ENCODE measurements around the gene MCAM.

The MCAM gene

DNA sequence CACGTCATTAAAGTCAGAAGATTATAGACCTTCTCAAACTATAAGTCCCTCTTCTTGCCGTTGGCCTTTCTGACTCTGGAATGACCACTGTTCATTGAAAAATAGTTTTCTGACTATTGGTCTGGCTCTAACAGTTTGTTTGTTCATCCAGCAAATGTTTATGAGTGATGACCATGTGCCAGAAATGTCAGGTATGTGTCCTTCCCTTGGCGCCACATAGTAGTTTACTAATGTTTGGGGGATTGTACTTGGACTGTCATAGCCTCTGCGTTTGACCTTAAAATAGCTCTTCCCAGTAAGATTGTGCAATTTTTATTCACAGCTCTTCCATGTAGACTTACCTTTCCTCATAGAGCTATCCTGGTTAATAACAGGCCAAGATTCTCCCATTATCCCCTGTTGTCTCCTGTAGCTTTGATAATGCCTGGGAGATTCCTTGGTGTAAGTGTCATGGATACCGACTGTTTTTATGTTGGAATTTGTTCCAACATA, 13.7 kb downstream of the MCAM start:
- Histone ChIP-seq H3K36me3 (replicated peaks; ENCODE audit: insufficient read depth, low read length) (no peaks in the 10 kb centered on the region), H3K27ac (ENCODE audit: low read length) (no peak overlapping the region), H3K4me2 (ENCODE audit: low read depth, low read length) (no peak overlapping the region), H3K4me1 (ENCODE audit: low read length) (no peaks in the 10 kb centered on the region), H4K20me1 (ENCODE audit: insufficient read depth, low read length) (no peaks in the 10 kb centered on the region), H3K9me2 (replicated peaks; ENCODE audit: insufficient read depth, low read length) (no peaks in the 10 kb centered on the region), H3K9ac (ENCODE audit: low read length) (no peak overlapping the region), H3K9me3 (replicated peaks; ENCODE audit: insufficient read depth, low read length) (no peaks in the 10 kb centered on the region), H3K27me3 (replicated peaks; ENCODE audit: insufficient read depth, low read length) (no peaks in the 10 kb centered on the region), H3K4me3 (ENCODE audit: low read length) (no peak overlapping the region), H3K79me2 (ENCODE audit: low read length) (no peaks in the 10 kb centered on the region), H3F3A (ENCODE audit: insufficient read depth, low read length) (no peaks in the 10 kb centered on the region; the same call in 1 of the 2 replicates), H2AFZ (ENCODE audit: low read length) (no peak overlapping the region)
- DNase-seq, result no peak
- TF ChIP-seq EZH2 (optimal IDR thresholded peaks at IDR 0.05; ENCODE audit: low read depth, low read length), result no peak
- TF ChIP-seq, protein P1, sequence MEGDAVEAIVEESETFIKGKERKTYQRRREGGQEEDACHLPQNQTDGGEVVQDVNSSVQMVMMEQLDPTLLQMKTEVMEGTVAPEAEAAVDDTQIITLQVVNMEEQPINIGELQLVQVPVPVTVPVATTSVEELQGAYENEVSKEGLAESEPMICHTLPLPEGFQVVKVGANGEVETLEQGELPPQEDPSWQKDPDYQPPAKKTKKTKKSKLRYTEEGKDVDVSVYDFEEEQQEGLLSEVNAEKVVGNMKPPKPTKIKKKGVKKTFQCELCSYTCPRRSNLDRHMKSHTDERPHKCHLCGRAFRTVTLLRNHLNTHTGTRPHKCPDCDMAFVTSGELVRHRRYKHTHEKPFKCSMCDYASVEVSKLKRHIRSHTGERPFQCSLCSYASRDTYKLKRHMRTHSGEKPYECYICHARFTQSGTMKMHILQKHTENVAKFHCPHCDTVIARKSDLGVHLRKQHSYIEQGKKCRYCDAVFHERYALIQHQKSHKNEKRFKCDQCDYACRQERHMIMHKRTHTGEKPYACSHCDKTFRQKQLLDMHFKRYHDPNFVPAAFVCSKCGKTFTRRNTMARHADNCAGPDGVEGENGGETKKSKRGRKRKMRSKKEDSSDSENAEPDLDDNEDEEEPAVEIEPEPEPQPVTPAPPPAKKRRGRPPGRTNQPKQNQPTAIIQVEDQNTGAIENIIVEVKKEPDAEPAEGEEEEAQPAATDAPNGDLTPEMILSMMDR (IDR thresholded peaks at IDR 0.05; ENCODE audit: low read length), result no peak

DNA sequence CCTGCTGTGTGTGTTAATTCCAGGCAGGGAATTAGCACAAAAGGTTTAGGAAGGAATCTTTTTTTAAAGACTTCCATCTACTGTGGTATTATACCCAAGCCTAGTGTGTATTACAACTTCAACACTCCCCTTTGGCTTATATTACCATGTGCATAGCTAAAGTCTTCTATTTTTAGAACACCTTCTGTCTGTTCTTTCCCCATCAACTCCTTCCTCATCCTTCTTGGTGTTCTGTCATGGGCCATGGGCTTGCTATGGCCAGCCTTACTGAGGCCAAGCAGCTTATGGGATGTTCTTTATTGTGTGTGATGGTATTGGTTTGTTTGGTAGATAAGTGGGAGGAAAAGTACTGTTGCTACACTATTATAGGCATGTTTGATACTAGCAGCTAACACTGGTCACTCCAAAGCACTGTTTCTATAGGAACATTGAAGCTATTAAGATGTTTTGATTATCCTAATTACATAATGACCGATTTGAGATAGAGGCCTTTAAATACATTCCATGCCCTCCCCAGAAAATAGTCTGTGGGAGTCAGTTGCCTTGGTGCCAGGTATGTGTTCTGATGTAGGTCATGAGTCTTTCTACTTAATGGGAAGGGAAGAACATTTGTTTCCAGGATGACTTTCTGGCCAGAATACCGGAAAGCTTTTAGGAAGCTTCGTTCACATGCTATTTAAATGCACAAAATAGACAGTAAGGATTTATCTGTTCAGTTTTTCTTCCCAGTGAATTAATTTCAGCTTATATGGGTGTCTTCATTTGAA, 16.5 kb downstream of the MCAM start:
- Histone ChIP-seq H3K9me3 (replicated peaks; ENCODE audit: insufficient read depth, low read length) (no peaks in the 10 kb centered on the region), H3K9ac (ENCODE audit: low read length) (no peak overlapping the region), H4K20me1 (ENCODE audit: insufficient read depth, low read length) (no peaks in the 10 kb centered on the region), H3F3A (ENCODE audit: insufficient read depth, low read length) (no peaks in the 10 kb centered on the region), H3K36me3 (replicated peaks; ENCODE audit: insufficient read depth, low read length) (no peaks in the 10 kb centered on the region), H3K4me1 (ENCODE audit: low read length) (no peaks in the 10 kb centered on the region), H3K79me2 (ENCODE audit: low read length) (no peaks in the 10 kb centered on the region), H3K27ac (ENCODE audit: low read length) (no peak overlapping the region), H3K4me2 (ENCODE audit: low read depth, low read length) (no peak overlapping the region), H3K9me2 (replicated peaks; ENCODE audit: insufficient read depth, low read length) (no peaks in the 10 kb centered on the region), H3K4me3 (ENCODE audit: low read length) (no peak overlapping the region), H3K27me3 (replicated peaks; ENCODE audit: insufficient read depth, low read length) (no peaks in the 10 kb centered on the region), H2AFZ (ENCODE audit: low read length) (no peak overlapping the region)
- no peak for TF ChIP-seq EZH2phosphoT487 (IDR thresholded peaks at IDR 0.05; ENCODE audit: low read length)
- TF ChIP-seq, protein P1 (IDR thresholded peaks at IDR 0.05; ENCODE audit: low read length), result no peak
- no peak for DNase-seq

DNA sequence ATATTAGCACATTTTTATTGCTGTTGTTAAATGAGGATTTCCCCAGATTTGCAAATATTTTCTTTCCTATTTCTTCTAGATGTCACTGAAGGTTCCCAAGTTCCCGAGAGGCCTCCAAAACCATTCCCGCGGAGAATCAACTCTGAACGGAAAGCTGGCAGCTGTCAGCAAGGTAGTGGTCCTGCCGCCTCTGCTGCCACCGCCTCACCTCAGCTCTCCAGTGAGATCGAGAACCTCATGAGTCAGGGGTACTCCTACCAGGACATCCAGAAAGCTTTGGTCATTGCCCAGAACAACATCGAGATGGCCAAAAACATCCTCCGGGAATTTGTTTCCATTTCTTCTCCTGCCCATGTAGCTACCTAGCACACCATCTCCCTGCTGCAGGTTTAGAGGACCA, 17.5 kb downstream of the MCAM start:
- Histone ChIP-seq H4K20me1 (ENCODE audit: insufficient read depth, low read length) (no peaks in the 10 kb centered on the region), H3K79me2 (ENCODE audit: low read length) (no peaks in the 10 kb centered on the region), H3K36me3 (replicated peaks; ENCODE audit: insufficient read depth, low read length) (no peaks in the 10 kb centered on the region), H3K4me2 (ENCODE audit: low read depth, low read length) (no peak overlapping the region), H3K4me3 (ENCODE audit: low read length) (no peak overlapping the region), H3K27me3 (replicated peaks; ENCODE audit: insufficient read depth, low read length) (no peaks in the 10 kb centered on the region), H2AFZ (ENCODE audit: low read length) (no peak overlapping the region), H3K27ac (ENCODE audit: low read length) (no peak overlapping the region), H3K9ac (ENCODE audit: low read length) (no peak overlapping the region), H3K9me2 (replicated peaks; ENCODE audit: insufficient read depth, low read length) (no peaks in the 10 kb centered on the region), H3F3A (ENCODE audit: insufficient read depth, low read length) (no peaks in the 10 kb centered on the region), H3K4me1 (ENCODE audit: low read length) (no peaks in the 10 kb centered on the region), H3K9me3 (replicated peaks; ENCODE audit: insufficient read depth, low read length) (no peaks in the 10 kb centered on the region)
- TF ChIP-seq EZH2 (optimal IDR thresholded peaks at IDR 0.05; ENCODE audit: low read depth, low read length), result no peak
- TF ChIP-seq EZH2phosphoT487 (IDR thresholded peaks at IDR 0.05; ENCODE audit: low read length), result no peak
- TF ChIP-seq, protein P1 (IDR thresholded peaks at IDR 0.05; ENCODE audit: low read length), result no peak
- no peak for DNase-seq

Measured in MM.1S (cell line).